ENCODE data around the gene THADA. TPM values are rescaled to one million over a fixed set of nuclear protein-coding genes. Genes with fewer than 3 reads are reported as not detected.
"Not testable (repeated sequence)": the region's sequence is repeated elsewhere in the genome, so short reads cannot be mapped to it uniquely, and the experiment has no call there.

The THADA gene
- polyA plus RNA-seq, 1 experiment: 21.6 TPM

DNA sequence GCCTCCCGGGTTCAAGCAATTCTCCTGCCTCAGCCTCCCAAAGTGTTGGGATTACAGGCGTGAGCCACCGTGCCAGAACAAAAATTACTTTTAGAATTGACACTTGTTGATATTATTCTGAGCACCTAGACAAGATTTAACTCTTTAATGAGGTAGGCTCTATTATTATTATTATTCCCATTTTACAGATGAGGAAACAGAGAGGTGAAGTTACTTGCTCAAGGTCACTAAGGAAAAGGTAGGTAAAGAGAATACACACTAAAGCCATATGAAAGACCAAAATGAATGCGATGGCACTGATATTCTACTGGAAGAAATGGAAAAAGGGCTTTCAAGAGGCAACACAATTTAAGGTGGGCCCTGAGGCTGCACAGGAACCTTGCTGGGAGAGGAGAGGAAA, 295.6 kb downstream of the THADA start:
- no peaks in the 10 kb centered on the region for H3K36me3 ChIP-seq (ENCODE audit: control insufficient read depth, insufficient read depth, low read length)
- ChIA-PET CTCF (interaction anchor here (1.2 kb wide), 1 partner anchor 165 kb away, joined by 4 read pairs; no protein-coding TSS in a partner anchor), POLR2A (no interaction called here)
- H3K27me3 ChIP-seq (ENCODE audit: control insufficient read depth, insufficient read depth, low read length): no peaks in the 10 kb centered on the region
- no peak overlapping the region for H3K4me3 ChIP-seq (ENCODE audit: low read depth, low read length)
- no peak for DNase-seq (ENCODE audit: low read depth)
- no peak for TF ChIP-seq CTCF (IDR thresholded peaks at IDR 0.05; ENCODE audit: insufficient read depth, low read depth, low read length)

DNA sequence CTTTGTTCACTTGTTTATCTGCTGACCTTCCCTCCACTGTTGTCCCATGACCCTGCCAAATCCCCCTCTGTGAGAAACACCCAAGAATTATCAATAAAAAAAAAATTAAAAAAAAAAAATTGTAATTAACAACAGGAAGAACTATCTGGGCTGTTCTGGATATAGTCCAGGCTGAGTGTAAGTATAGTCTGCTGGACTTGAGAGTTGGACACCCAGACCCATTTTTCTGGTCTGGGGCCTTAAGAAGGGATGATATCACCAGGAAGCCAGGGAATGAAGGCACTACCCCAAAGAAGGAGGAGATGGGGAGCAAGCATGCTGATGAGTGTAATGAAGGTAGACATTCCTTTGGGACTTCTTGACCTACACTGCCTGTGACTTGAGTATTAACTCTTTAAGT, 297.3 kb downstream of the THADA start:
- ChIA-PET CTCF (no interaction called here), POLR2A (no interaction called here)
- DNase-seq (ENCODE audit: low read depth): no peak
- H3K36me3 ChIP-seq (ENCODE audit: control insufficient read depth, insufficient read depth, low read length): no peaks in the 10 kb centered on the region
- H3K27me3 ChIP-seq (ENCODE audit: control insufficient read depth, insufficient read depth, low read length): no peaks in the 10 kb centered on the region
- no peak for TF ChIP-seq CTCF (IDR thresholded peaks at IDR 0.05; ENCODE audit: insufficient read depth, low read depth, low read length)
- no peak overlapping the region for H3K4me3 ChIP-seq (ENCODE audit: low read depth, low read length)

DNA sequence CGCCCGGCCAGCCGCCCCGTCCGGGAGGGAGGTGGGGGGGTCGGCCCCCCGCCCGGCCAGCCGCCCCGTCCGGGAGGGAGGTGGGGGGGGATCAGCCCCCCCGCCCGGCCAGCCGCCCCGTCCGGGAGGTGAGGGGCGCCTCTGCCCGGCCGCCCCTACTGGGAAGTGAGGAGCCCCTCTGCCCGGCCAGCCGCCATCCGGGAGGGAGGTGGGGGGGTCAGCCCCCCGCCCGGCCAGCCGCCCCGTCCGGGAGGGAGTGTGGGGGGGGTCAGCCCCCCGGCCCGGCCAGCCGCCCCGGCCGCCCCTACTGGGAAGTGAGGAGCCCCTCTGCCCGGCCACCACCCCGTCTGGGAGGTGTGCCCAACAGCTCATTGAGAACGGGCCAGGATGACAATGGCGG, 298.1 kb downstream of the THADA start:
- CTCF ChIA-PET; H3K36me3 ChIP-seq (ENCODE audit: control insufficient read depth, insufficient read depth, low read length); H3K4me3 ChIP-seq (ENCODE audit: low read depth, low read length); DNase-seq (ENCODE audit: low read depth); POLR2A ChIA-PET; H3K27me3 ChIP-seq (ENCODE audit: control insufficient read depth, insufficient read depth, low read length): not testable (repeated sequence)

DNA sequence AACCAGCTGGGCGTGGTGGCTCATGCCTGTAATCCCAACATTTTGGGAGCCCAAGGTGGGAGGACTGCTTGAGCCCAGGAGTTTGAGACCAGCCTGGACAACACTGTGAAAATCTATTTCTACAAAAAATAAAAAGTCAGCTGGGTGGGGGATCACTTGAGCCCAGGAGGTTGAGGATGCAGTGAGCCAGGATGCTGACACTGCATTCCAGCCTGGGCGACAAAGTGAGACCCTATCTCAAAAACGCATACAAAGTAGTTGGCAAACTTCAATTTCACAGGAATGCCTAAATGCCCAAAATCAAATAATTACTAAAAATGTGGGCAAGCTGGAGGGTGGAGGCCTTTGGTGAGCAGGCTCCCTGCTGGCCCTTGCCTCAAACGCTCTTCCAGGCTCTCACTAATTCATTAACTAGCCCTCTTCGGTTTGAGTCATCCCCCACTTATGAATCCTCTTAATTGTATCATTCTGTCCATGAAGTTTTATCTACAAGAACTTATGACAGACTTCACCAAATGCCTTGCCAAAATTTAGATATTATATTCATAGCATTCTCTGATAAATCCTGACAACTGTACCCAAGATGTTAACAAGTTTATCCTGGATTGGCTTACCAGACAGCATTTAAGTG, 300.8 kb downstream of the THADA start:
- H3K27me3 ChIP-seq (ENCODE audit: control insufficient read depth, insufficient read depth, low read length): no peaks in the 10 kb centered on the region
- ChIA-PET CTCF (interaction anchor here (0.6 kb wide), 1 partner anchor 341 kb away, joined by 3 read pairs; no protein-coding TSS in a partner anchor), POLR2A (no interaction called here)
- H3K4me3 ChIP-seq (ENCODE audit: low read depth, low read length): no peak overlapping the region
- peaks cover 2% of the 10 kb centered on the region for H3K36me3 ChIP-seq (ENCODE audit: control insufficient read depth, insufficient read depth, low read length)
- no peak for TF ChIP-seq CTCF (IDR thresholded peaks at IDR 0.05; ENCODE audit: insufficient read depth, low read depth, low read length)
- DNase-seq (ENCODE audit: low read depth): no peak

GRCh38 chr2:43293744-43294695, 301.8 kb downstream of the THADA start:
- no peak for TF ChIP-seq CTCF (IDR thresholded peaks at IDR 0.05; ENCODE audit: insufficient read depth, low read depth, low read length)
- POLR2A ChIA-PET: no interaction called here
- CTCF ChIA-PET: interaction anchor here (0.9 to 1.1 kb wide), 3 partner anchors 18 to 65 kb away, joined by 3 to 6 read pairs (median 4); no protein-coding TSS in a partner anchor
- Histone ChIP-seq H3K36me3 (ENCODE audit: control insufficient read depth, insufficient read depth, low read length) (peaks cover 2% of the 10 kb centered on the region), H3K4me3 (ENCODE audit: low read depth, low read length) (no peak overlapping the region), H3K27me3 (ENCODE audit: control insufficient read depth, insufficient read depth, low read length) (no peaks in the 10 kb centered on the region)
- peak; percentile 97 for DNase-seq (ENCODE audit: low read depth)

Measured in BJ (cell line).